Stimulated activated CD8-positive, alpha-beta memory T cell treated with anti-CD3 and anti-CD28 coated beads, Interleukin-2, amount 100 ng/mL, for 48 hours (primary cell): ENCODE data around the gene ACOT11.

Experiments used
- DNase-seq, 2 donors: peaks; one replicate each; pipeline ENCODE4 v3.0.0-alpha.2; 2020; ENCODE audit warnings: low read depth in 2 of 2

The ACOT11 gene

GRCh38 chr1:54564312-54565112 is 16.5 kb downstream of the ACOT11 start:
- no peak for DNase-seq

DNA sequence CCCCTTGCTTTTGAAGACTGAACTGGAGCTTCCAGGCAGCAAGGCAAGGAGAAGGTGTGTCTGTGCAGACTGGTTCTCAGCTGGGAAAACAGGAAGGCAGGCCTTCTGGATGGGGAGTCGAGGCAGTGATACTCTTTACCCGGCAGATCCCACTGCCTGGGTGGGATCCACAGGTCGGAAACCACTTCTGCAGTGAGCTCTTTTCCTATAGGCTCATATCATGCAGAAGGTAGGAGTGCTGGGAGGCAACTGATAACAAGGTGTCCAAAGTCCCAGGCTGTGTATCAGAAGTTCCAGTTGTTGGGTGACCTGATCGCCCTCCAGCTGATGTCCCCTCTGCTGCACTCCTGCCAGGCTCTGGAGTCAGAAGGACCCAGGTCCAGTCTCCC is 17.1 kb downstream of the ACOT11 start:
- DNase-seq, result no peak

- no peak for DNase-seq
Observed at GRCh38 chr1:54566438-54567141, 18.6 kb downstream of the ACOT11 start.

GRCh38 chr1:54567961-54568360 is 19.9 kb downstream of the ACOT11 start:
- no peak for DNase-seq

- DNase-seq, result no peak
Observed at GRCh38 chr1:54569339-54569738, 21.3 kb downstream of the ACOT11 start.

- DNase-seq, result no peak
Observed at GRCh38 chr1:54570161-54570560, 22.1 kb downstream of the ACOT11 start.

GRCh38 chr1:54571326-54571725 is 23.3 kb downstream of the ACOT11 start:
- no peak for DNase-seq

DNA sequence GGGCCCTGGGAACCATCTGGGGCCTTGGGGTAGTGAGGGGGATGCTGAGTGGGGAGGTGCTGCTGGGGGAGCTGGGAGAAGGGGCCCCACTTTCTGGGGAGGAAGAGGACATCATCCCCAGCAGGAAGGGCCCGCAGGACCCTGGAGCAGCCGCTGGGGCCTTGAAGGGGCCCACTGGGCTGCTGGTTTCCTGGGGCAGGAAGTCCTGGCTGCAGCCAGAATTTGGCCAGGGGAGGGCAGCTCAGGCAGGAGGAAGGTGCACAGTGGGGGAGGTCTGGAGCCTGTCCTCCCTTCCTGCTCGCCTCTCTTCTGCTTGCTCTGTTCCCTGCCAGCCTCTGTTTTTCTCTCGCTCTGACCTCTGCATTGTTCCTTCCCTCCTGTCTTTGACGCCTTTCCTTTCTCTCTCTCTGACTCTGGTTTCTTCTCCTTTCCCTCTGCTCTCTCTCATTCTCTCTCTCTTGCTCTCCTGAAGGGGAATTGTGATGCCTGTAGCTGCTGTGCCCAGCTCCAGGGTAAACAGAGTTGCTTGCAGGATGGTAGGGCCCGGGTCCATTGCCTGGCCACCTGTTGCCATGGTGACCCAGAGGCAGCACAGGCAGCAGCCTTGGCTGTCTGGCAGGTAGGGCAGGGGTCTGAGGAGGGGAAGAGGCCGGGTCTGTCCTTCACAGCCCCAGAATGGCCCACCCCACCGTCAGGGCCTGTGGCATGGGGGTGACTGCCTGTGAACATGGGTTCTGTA is 23.9 kb downstream of the ACOT11 start:
- no peak for DNase-seq

GRCh38 chr1:54572542-54572850 is 24.5 kb downstream of the ACOT11 start:
- no peak for DNase-seq

DNA sequence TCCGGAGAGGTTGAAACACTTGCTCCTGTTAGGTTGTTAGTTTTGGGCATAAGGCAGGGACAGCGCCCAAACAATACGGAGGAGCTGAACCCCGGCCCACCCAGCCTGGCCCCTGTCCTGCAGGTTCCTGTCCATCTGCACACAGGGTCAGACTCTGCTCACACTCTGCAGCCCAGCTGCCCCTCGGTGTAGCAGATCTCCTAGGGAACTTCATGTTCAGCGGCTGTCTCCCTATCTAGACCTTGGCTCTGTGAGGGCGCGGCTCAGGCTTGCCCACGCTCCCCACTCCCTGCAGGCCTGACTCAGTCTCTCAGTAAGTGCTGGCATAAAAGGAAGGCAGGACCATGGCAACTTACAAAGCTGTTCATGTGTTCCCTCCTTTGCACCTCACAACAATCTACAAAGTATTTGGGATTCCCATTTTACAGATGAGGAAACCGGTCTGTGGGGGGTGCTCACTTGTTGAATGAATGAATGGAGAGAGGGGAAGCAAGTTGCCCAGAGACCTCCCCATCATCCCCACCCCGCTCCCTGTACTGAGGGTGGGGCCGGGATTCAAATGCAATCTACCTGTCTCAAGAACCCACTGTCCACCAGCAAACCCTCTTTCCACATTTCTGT is 26.2 kb downstream of the ACOT11 start:
- DNase-seq, result no peak

DNA sequence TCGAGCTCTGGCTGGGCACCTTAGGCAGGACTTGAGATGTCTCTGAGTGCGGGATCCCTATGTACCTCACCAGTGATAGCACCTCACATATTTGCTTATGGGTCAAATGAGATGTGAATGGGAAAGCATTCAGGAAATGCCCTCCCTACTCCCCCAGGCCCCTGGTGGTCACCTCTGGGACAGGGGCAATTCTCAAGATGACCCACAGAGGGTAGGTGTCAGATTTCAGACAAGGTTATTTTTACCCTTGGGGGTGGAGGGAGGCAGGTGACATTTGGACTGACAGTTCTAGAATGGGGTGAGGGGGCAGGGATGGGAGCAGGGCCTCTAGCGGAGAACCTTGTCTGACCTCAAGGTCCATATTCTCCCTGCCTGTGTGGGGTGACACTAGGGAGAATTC is 27.1 kb downstream of the ACOT11 start:
- no peak for DNase-seq

- DNase-seq, result no peak
Observed at GRCh38 chr1:54575605-54576290, 27.7 kb downstream of the ACOT11 start.

DNA sequence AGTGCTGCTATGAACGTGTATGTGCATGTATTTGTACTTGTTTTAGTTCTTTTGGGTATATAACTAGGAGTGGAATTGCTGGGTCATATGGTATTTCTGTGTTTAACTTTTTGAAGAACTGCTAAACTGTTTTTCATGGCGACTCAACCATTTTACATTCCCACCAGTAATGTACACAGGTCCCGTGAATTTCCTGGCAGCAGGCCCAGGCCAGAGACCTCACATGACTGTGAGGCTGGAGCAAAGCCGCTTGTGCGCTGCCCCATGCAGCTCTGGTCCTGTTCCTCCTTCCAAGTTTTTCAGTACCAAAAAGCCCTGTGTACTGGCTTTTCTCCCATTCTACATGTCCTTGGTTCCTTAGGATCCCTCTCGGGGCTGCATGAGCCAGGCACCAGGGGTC is 29.6 kb downstream of the ACOT11 start:
- DNase-seq, result no peak

DNA sequence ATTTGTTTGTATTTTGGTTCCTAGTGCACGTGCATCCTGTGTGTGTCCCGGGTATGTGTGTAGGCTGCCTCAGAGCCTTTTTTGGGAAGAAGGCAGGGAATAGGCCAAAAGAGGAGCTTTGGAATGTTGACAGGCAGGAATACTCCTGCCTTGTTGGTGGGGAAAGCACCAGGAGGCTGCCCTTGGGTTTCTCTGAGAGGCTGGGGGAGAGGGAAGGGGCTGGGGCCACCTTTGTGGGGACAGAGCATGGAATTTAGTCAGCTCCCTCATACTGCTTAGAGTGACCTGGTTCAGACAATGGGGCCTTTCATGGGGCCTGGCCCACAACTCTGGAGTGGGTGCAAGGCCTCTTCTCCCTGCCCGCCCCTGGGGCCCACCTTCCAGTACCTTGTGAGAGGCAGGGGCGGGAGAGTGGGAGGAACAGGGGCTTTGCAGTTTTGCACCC is 31.3 kb downstream of the ACOT11 start:
- no peak for DNase-seq

DNA sequence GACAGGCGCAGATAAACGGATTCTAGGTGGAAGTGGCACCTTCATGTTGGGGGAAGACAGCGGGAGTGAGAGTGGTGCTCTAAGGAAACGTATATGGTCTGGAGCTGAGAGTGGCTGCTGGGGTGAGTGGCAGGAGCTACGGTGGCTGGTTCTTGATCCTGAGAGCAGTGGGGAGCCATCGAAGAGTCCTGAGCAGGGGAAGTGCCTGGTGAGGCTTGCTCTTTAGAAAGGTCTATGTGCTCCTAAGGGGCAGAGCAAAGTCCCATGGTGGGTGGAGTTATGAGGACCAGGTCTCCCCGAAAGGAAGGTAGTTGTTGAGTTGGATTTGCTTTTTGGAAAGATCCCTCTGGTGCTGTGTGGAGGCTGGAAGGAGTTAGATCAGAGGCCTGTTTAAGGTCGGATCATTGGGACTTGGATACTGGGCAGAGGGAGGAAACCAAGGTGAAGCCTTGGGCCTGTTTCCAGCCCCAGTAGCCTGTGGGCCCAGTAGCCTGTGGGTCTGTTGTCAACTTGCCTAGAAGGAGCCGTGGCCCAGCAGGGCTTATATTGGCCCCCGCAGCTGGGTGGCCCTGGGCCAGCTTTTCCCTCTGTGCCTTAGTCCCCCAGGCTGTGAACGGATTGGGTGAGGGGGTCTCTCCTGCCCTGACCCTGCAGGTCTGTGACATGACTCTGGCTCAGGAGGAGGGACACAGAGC is 33.0 kb downstream of the ACOT11 start:
- no peak for DNase-seq

DNA sequence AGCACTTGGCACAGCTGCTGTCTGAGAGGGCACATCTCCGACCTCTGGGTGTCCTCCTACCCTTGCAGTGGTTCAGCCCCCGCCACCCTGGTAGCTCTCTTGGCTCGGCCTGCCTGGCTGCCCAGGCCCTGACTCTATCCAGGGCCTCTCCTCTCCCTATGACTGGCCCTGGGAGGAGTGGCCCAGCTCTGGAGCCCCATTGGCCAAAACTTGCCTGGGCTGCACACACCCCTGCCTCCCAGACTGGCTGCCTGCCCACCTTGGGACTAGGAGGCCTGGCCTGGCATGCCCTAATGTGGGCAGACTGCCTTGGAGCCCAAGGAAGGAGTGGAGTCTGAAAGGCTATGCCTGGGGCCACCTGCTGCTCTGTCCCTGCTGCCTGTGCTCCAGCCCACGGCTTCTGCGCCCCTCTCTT is 33.6 kb downstream of the ACOT11 start:
- DNase-seq, result no peak

GRCh38 chr1:54582566-54583306 is 34.7 kb downstream of the ACOT11 start:
- DNase-seq, result no peak

GRCh38 chr1:54583307-54583686 is 35.3 kb downstream of the ACOT11 start:
- no peak for DNase-seq

DNA sequence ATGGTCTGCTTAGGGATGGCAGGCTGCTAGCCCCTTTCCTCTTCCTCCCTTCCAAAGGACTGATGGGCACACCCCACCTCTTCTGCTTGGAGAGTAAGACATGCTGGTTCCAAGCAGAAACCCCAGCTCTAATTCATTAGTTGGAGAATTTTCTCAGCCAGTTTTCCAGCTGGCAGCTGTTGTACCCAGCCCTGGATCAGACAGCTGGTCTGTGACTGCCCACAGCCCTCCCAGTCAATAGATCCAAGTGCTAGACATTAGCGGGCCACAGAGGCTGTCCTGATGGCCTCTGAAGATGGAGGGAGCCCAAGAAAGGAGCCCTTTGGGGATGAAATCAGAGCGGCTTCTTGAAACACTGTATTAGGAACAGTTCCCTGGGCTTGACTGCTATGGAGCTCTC is 35.8 kb downstream of the ACOT11 start:
- no peak for DNase-seq

DNA sequence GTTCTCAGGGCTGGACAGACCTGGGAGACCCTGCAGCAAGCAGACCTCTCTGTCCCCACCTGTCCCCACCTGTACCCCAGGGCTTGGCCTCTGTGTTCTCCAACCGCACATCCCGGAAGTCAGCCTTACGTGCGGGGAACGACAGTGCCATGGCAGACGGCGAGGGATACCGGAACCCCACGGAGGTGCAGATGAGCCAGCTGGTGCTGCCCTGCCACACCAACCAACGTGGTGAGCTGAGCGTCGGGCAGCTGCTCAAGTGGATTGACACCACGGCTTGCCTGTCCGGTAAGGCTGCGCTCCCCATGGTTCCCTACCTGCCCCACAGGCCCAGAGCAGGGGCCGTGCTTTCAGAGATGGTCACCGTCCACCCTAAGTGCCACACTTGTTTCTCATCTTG is 36.5 kb downstream of the ACOT11 start:
- no peak for DNase-seq
